WERI-Rb-1 (cell line): ENCODE measurements around the gene PDLIM5.

Source experiments
- DNase-seq: peaks from one replicate; pipeline ENCODE4 v3.0.0-alpha.2; 2020
- H3K27ac ChIP-seq: fragments of 250-450 bp; sonication (Bioruptor Pico); 2 replicates; pipeline ENCODE4 v1.5.1; 2020; ENCODE audit warnings: mild to moderate bottlenecking, moderate library complexity
- H3K27me3 ChIP-seq: fragments of 250-450 bp; sonication (Bioruptor Pico); 2 replicates; pipeline ENCODE4 v1.5.1; 2021; ENCODE audit warnings: mild to moderate bottlenecking, low read depth, moderate library complexity; ENCODE audit not compliant: insufficient read depth, severe bottlenecking
- H3K36me3 ChIP-seq: fragments of 250-450 bp; sonication (Bioruptor Pico); 2 replicates; pipeline ENCODE4 v1.5.1; 2020; ENCODE audit warnings: mild to moderate bottlenecking, moderate library complexity
- H3K4me3 ChIP-seq: 2 replicates; pipeline ENCODE4 v1.5.1; 2011; ENCODE audit warnings: low read depth, mild to moderate bottlenecking, control low read depth, low read length
- H3K9me3 ChIP-seq: fragments of 250-450 bp; sonication (Bioruptor Pico); 2 replicates; pipeline ENCODE4 v1.5.1; 2021; ENCODE audit warnings: mild to moderate bottlenecking, moderate library complexity; ENCODE audit not compliant: severe bottlenecking
- TF ChIP-seq, protein P1 (sequence below): IDR thresholded peaks from 2 replicates; pipeline ENCODE4 v1.5.1; 2011; ENCODE audit warnings: low read depth, mild to moderate bottlenecking, control low read depth, inconsistent platforms, low read length

PDLIM5 gene

DNA sequence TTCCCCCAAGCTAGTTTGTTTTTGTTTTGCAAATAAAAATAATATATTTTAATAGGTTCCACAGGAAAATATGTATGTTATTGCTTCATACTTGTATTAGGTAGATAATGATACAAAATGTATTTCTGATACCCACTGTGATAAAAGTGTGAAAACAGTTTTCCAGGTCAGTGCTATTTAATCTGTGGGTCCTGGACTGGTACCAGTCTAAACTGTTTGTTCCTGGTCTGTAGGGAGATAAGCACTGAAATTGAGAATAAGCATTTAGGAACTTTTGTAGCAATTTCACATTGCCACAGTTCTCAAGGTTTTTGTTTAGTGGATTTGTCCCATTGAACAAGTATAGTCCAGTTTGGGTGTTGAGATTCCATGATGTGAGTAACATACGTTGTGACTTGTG is 110.5 kb downstream of the PDLIM5 start:
- Histone ChIP-seq H3K9me3 (no peaks in the 10 kb centered on the region), H3K27me3 (no peaks in the 10 kb centered on the region), H3K4me3 (no peak overlapping the region), H3K27ac (no peak overlapping the region), H3K36me3 (no peaks in the 10 kb centered on the region)
- TF ChIP-seq, protein P1, sequence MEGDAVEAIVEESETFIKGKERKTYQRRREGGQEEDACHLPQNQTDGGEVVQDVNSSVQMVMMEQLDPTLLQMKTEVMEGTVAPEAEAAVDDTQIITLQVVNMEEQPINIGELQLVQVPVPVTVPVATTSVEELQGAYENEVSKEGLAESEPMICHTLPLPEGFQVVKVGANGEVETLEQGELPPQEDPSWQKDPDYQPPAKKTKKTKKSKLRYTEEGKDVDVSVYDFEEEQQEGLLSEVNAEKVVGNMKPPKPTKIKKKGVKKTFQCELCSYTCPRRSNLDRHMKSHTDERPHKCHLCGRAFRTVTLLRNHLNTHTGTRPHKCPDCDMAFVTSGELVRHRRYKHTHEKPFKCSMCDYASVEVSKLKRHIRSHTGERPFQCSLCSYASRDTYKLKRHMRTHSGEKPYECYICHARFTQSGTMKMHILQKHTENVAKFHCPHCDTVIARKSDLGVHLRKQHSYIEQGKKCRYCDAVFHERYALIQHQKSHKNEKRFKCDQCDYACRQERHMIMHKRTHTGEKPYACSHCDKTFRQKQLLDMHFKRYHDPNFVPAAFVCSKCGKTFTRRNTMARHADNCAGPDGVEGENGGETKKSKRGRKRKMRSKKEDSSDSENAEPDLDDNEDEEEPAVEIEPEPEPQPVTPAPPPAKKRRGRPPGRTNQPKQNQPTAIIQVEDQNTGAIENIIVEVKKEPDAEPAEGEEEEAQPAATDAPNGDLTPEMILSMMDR = no peak
- DNase-seq = no peak

DNA sequence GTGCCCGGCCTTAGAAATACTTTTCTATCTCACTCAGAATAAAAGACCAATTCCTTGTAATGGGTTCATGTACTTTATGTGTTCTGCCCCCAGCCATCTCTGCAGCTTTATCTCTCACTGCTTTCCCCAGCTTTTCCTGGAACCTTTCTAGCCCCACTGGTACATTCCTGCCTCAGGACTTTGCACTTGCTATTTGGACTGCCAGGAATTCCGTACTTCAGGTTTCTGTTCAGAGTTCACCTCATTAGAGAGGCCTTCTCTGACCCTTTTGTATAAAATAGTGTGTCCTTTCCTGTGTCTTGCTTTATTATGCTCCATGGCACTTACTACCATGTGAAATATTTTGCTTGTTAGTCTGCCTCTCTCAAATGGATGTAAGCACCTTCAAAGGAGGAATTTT is 112.5 kb downstream of the PDLIM5 start:
- DNase-seq = no peak
- H3K27ac ChIP-seq = no peak overlapping the region
- no peaks in the 10 kb centered on the region for H3K9me3 ChIP-seq
- H3K27me3 ChIP-seq = no peaks in the 10 kb centered on the region
- no peaks in the 10 kb centered on the region for H3K36me3 ChIP-seq
- TF ChIP-seq, protein P1 = no peak
- H3K4me3 ChIP-seq = no peak overlapping the region

DNA sequence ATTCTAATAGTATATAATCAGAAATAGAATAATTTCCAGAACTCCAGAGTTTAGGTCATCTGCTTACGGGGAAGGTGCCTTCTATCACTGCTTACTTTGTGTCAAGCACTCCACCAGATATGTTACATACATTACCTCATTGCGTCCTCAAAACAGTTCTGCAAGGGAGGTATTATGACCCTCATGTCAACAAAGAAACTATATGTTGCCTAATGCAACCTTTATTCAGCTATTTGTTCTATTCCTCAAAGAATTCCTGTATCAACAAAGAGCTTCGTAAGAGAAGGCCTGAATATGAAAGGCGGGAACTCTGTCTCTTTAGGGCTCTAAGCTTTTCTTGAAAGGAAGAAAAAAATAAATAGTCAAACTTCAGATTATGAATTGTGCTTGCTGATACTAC is 114.7 kb downstream of the PDLIM5 start:
- H3K27me3 ChIP-seq = no peaks in the 10 kb centered on the region
- H3K4me3 ChIP-seq = no peak overlapping the region
- H3K9me3 ChIP-seq = no peaks in the 10 kb centered on the region
- TF ChIP-seq, protein P1 = no peak
- H3K36me3 ChIP-seq = no peaks in the 10 kb centered on the region
- DNase-seq = no peak
- H3K27ac ChIP-seq = no peak overlapping the region

DNA sequence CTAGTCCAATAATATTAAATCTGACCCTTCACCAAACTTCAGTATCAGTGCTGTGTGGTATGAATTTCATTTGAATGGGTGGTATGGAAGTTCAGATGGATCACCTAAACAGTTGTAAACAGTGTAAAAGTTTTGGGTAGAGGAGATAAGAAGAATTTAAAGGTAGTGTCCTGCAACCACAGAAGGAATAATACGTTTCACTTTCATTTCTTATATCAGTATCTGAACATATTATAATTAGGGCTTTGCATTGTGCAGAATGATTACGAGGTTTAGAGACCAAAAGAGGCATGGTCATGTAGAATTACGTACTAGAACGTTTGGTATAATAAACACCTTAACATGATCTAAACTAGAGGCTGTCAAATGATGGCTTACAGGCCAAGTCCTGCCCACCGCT is 116.1 kb downstream of the PDLIM5 start:
- H3K27me3 ChIP-seq = no peaks in the 10 kb centered on the region
- DNase-seq = no peak
- H3K27ac ChIP-seq = no peak overlapping the region
- H3K9me3 ChIP-seq = no peaks in the 10 kb centered on the region
- no peak overlapping the region for H3K4me3 ChIP-seq
- TF ChIP-seq, protein P1 = no peak
- no peaks in the 10 kb centered on the region for H3K36me3 ChIP-seq

DNA sequence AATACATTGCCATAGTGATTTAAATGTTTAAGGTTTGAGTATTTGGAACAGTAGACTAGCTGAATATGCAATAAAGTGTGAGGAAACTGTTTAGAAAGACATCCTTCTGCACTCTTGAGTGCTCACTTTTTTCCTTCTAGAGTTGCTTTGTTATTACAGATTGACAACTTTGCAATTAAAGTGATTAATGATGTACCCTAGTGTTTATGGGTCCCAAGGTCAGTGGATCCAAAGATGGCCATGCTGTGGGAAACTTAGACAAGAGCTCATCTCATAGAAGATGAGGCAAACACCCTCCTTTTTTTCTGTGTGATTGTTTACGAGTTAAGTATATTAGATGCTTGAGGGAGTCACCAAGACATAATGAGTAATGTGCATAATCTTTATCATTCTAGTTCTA is 118.8 kb downstream of the PDLIM5 start:
- no peak overlapping the region for H3K27ac ChIP-seq
- no peaks in the 10 kb centered on the region for H3K36me3 ChIP-seq
- TF ChIP-seq, protein P1 = no peak
- H3K9me3 ChIP-seq = no peaks in the 10 kb centered on the region
- H3K4me3 ChIP-seq = no peak overlapping the region
- H3K27me3 ChIP-seq = no peaks in the 10 kb centered on the region
- DNase-seq = no peak

DNA sequence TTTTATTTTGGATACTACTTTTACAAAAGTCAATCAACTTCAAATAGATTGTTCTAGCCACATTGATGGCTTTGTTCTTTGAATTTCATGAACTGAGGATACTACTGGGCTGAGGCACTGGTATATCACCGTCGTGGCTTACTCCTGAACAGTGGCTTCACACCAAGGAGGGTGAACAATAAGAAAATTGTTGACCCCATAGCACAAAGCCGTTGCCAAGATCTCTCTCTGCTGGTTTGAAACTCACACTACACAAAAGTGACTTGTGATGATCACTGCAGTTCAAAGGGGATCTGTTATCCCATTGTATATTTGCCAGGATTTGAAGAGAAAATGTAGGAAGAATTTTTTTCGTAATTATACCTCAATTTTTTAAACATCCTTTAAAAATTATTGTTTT is 119.6 kb downstream of the PDLIM5 start:
- H3K9me3 ChIP-seq = no peaks in the 10 kb centered on the region
- H3K36me3 ChIP-seq = no peaks in the 10 kb centered on the region
- no peak overlapping the region for H3K4me3 ChIP-seq
- no peak for DNase-seq
- TF ChIP-seq, protein P1 = no peak
- no peaks in the 10 kb centered on the region for H3K27me3 ChIP-seq
- H3K27ac ChIP-seq = no peak overlapping the region
